Panc1 (cell line): ENCODE measurements around the gene GNG7.

Experiments
- CTCF ChIP-seq: fragments of 450-650 bp; IDR thresholded peaks from 2 replicates; pipeline ENCODE4 v1.5.1; 2017; ENCODE audit warnings: mild to moderate bottlenecking
- POLR2AphosphoS5 ChIP-seq: IDR thresholded peaks from 2 replicates; pipeline ENCODE4 v1.6.1; 2012; ENCODE audit warnings: mild to moderate bottlenecking, low read depth, low read length, moderate library complexity
- REST ChIP-seq, 2 experiments: IDR thresholded peaks; 2 replicates each; pipeline ENCODE4 v1.6.1; 2011 to 2012; ENCODE audit warnings: low read depth in 2 of 2, control low read depth in 1 of 2, low read length in 1 of 2, mild to moderate bottlenecking in 1 of 2, moderate library complexity in 1 of 2; ENCODE audit not compliant: insufficient read depth in 1 of 2
- SIN3A ChIP-seq: IDR thresholded peaks from 2 replicates; pipeline ENCODE4 v1.6.1; 2012; ENCODE audit warnings: low read depth, mild to moderate bottlenecking, low read length, moderate library complexity, borderline replicate concordance; ENCODE audit not compliant: insufficient read depth

- TF ChIP-seq CTCF = no peak
- no peak for TF ChIP-seq POLR2AphosphoS5
- TF ChIP-seq SIN3A = no peak
- TF ChIP-seq REST (IDR thresholded peaks at IDR 0.05; ENCODE audit: insufficient read depth in 1 of 2, low read depth in 2 of 2, low read length in 1 of 2) = no peak
Observed at GRCh38 chr19:2728783-2729387, 26.4 kb upstream of the GNG7 start.
